Pancreas (tissue), 10 donors: ENCODE measurements around the gene CAPN2. TPM values are rescaled to one million over a fixed set of nuclear protein-coding genes. Genes with fewer than 3 reads are reported as not detected.

Source experiments
- ATAC-seq, 4 donors: fragments of 200-7000 bp; cut with Tn5 transposase; one replicate each; pipeline versions ENCODE4 v1.8.0 to v1.9.1; 2020; ENCODE audit warnings: mild to moderate bottlenecking in 4 of 4, moderate library complexity in 4 of 4
- DNase-seq, 6 donors: peaks; one replicate each; pipeline ENCODE4 v3.0.0-alpha.2; 2020
- FAIRE-seq: peaks from 2 replicates; lab custom pipeline; 2012; peaks lifted over from hg19 to GRCh38; lab: Jason Lieb, UNC
- H3K27ac ChIP-seq, 4 donors: fragments of 200-600 bp; sonication (generic); 1 replicate in 3 of 4; 2 replicates in 1 of 4; pipeline versions ENCODE4 v1.5.0 to v1.8.0; 2020
- H3K27me3 ChIP-seq, 4 donors: fragments of 200-600 bp; one replicate each; pipeline ENCODE4 v1.8.0; 2021
- H3K36me3 ChIP-seq, 3 donors: fragments of 200-600 bp; sonication (generic) in 1 of 3; one replicate each; pipeline versions ENCODE4 v1.5.0 to v1.8.0; 2020 to 2021
- H3K4me1 ChIP-seq, 3 donors: fragments of 200-600 bp; one replicate each; pipeline ENCODE4 v1.8.0; 2021
- H3K4me3 ChIP-seq, 4 donors: fragments of 200-600 bp; sonication (generic) in 2 of 4; one replicate each; pipeline versions ENCODE4 v1.5.0 to v1.8.0; 2020 to 2021
- H3K9me3 ChIP-seq, 4 donors: fragments of 200-600 bp; one replicate each; pipeline ENCODE4 v1.8.0; 2021
- CTCF ChIP-seq, 4 donors: fragments of 200-600 bp; sonication (generic) in 3 of 4; IDR thresholded peaks; one replicate each; pipeline versions ENCODE4 v1.5.0 to v1.8.0; 2021; ENCODE audit warnings: antibody characterized with exemption in 4 of 4
- WGBS, 2 donors: extraction: QIAGEN DNeasy Blood & Tissue Kit; methylation state at CpG; one replicate each; pipeline ENCODE4 v1.1.7; 2013; 5-methylcytosine and 5-hydroxymethylcytosine counted together
- intact Hi-C, 3 donors: fragments of 100-400 bp; cut with DNase I; formaldehyde crosslinking; loops; one replicate each; pipeline versions ENCODE4 v1.11.1 to v1.14.2; 2022
- polyA plus RNA-seq, 2 donors: library from polyadenylated mRNA; stranded (reverse); fragments of 200-250 nt; gene quantifications; one replicate each; pipeline ENCODE4 v1.2.3, GENCODE V29; 2013
- total RNA-seq, 6 donors: library from RNA; stranded (reverse); fragmentation: NEBNext Ultra II Directional in 4 of 6; extraction: Animal tissue kit (Norgen Biotek cat#: 25700) in 4 of 6; gene quantifications; one replicate each; pipeline versions ENCODE4 v1.2.1 to v1.2.4, GENCODE V29; 2021 to 2023
- donor health status: healthy with polysubstance abuse.
- donor health status: DM: no; HTN: no; CAD: no; lungs with moderate emphysema.
- donor health status: DM: no; HTN: no; CAD: no.
- donor health status: control.
- donor health status: control.
- donor health status: Bipolar disorder and iron deficiency.
- donor health status: DM: yes; HTN: yes; CAD: no.
- donor health status: DM: no; HTN: no; CAD: no.
- donor health status: DM: no; HTN: no; CAD: no.
- donor health status: DM: yes; HTN: yes; CAD: no.

CAPN2 gene
- total and polyA plus RNA-seq, 8 donors, result 48.2 to 90.0 (median 55.7) TPM

GRCh38 chr1:223667484-223668182 is 44.7 kb upstream of the CAPN2 start:
- Histone ChIP-seq H3K36me3 (no peaks in the 10 kb centered on the region), H3K4me3 (no peak overlapping the region), H3K27me3 (no peaks in the 10 kb centered on the region), H3K4me1 (no peaks in the 10 kb centered on the region), H3K27ac (no peak overlapping the region), H3K9me3 (no peaks in the 10 kb centered on the region)
- FAIRE-seq, result no peak
- 92 to 95% methylated on average over 3 of the region's 3 CpGs for WGBS, 2 donors
- intact Hi-C loops, result no loop called here
- DNase-seq, result no peak
- ATAC-seq, result no peak
- TF ChIP-seq CTCF (IDR thresholded peaks at IDR 0.05), result no peak

- no peak for FAIRE-seq
- no peaks in the 10 kb centered on the region for H3K4me1 ChIP-seq
These were observed 43.1 kb upstream of the CAPN2 start for GRCh38 chr1:223669003-223669795.

GRCh38 chr1:223670458-223671159 is 41.7 kb upstream of the CAPN2 start:
- Histone ChIP-seq H3K27me3 (no peaks in the 10 kb centered on the region), H3K9me3 (no peaks in the 10 kb centered on the region), H3K36me3 (no peaks in the 10 kb centered on the region), H3K4me1 (no peaks in the 10 kb centered on the region), H3K27ac (no peak overlapping the region), H3K4me3 (no peak overlapping the region)
- ATAC-seq (peak in 3 of 4 donors; percentile 61 to 79 (median 78)), FAIRE-seq (no peak), DNase-seq (peak in 2 of 6 donors; percentile 9 to 56)
- intact Hi-C loops, result no loop called here
- WGBS, 2 donors, result 65 to 69% methylated on average over 7 of the region's 7 CpGs
- peak in 3 of 4 donors; percentile 28 to 41 (median 32) for TF ChIP-seq CTCF (IDR thresholded peaks at IDR 0.05)

More at GRCh38 chr1:223669003-223669795, 43.1 kb upstream of the CAPN2 start:
- TF ChIP-seq CTCF (IDR thresholded peaks at IDR 0.05), result no peak
- no peak overlapping the region for H3K4me3 ChIP-seq
- ATAC-seq (no peak), DNase-seq (no peak)
- H3K27me3 ChIP-seq, result no peaks in the 10 kb centered on the region
- intact Hi-C loops, result no loop called here
- no peaks in the 10 kb centered on the region for H3K36me3 ChIP-seq
- WGBS, 2 donors, result 73 to 77% methylated on average over 6 of the region's 6 CpGs
- H3K27ac ChIP-seq, result no peak overlapping the region
- no peaks in the 10 kb centered on the region for H3K9me3 ChIP-seq

GRCh38 chr1:223674119-223674890 is 38.0 kb upstream of the CAPN2 start:
- no peak overlapping the region for H3K4me3 ChIP-seq
- H3K27ac ChIP-seq, result no peak overlapping the region
- DNase-seq, result no peak
- H3K9me3 ChIP-seq, result no peaks in the 10 kb centered on the region
- no peak for FAIRE-seq
- TF ChIP-seq CTCF (IDR thresholded peaks at IDR 0.05), result no peak
- no peaks in the 10 kb centered on the region for H3K36me3 ChIP-seq
- no peaks in the 10 kb centered on the region for H3K4me1 ChIP-seq
- ATAC-seq, result no peak
- intact Hi-C loops, result no loop called here
- WGBS, 2 donors, result 65 to 69% methylated on average over 5 of the region's 5 CpGs
- no peaks in the 10 kb centered on the region for H3K27me3 ChIP-seq
